ENCODE measurements around the gene HOXA7.

- TF ChIP-seq CTCF (IDR thresholded peaks at IDR 0.05), result no peak
- no peak for TF ChIP-seq POLR2A (IDR thresholded peaks at IDR 0.05)
These were observed 13.9 kb downstream of the HOXA7 start for GRCh38 chr7:27142580-27143022.
